GM18858 (cell line): ENCODE data around the gene STRIP2.
"Not testable (repeated sequence)": the region's sequence is repeated elsewhere in the genome, so short reads cannot be mapped to it uniquely, and the experiment has no call there.

Source experiments
- ATAC-seq: cut with Tn5 transposase; IDR thresholded peaks from one replicate; pipeline ENCODE4 v1.9.1; 2021; ENCODE audit not compliant: unreplicated experiment

STRIP2 gene

GRCh38 chr7:129493555-129493954, 59.3 kb downstream of the STRIP2 start:
- ATAC-seq: no peak

GRCh38 chr7:129494041-129494440, 59.8 kb downstream of the STRIP2 start:
- peak; percentile 89 for ATAC-seq

GRCh38 chr7:129495987-129496386, 61.8 kb downstream of the STRIP2 start:
- no peak for ATAC-seq

DNA sequence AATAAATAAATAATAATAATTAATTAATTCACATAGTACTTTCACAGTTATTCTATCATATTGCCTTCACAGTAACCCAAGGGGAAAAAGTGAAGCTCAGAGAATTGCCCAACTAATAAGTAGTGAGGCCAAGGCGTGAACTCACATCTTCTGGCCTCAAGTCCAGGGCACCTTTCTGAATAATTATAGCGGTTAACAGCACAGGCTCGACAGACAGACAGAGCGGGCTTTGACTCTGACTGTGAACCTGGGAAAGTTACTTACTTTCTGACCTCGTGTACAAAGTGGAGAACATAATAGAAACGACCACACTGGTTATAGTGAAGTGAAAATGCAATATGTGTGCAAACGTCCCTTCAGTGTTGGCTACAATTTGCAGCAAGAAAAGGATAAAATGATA, 62.4 kb downstream of the STRIP2 start:
- no peak for ATAC-seq

- ATAC-seq: no peak
These were observed 62.9 kb downstream of the STRIP2 start for GRCh38 chr7:129497156-129497555.

DNA sequence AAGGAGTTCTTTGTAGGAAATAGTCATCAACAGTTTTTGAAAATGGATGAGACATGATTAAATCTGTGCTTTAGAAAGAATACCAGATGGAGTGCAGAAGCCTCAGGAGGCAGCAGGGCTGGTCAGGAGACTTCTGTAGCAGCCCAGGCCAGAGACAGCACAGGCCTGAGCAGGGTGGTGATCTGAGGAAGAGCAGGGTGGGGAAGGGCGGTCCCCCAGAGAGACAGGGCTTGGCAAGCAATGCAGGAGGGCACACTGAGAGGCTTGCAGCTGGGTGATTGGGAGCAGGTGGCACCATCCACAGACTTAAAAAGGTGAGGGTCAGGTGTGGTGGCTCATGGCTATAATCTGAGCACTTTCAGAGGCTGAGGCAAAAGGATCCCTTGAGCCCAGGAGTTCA, 63.8 kb downstream of the STRIP2 start:
- no peak for ATAC-seq

- no peak for ATAC-seq
These were observed 65.8 kb downstream of the STRIP2 start for GRCh38 chr7:129499999-129500398.

GRCh38 chr7:129501760-129502707, 67.8 kb downstream of the STRIP2 start, which contains the start of gene SMKR1:
Gene SMKR1 (plus strand): TSS chr7:129502531. CDS start chr7:129502825, 294 bp downstream.
- peak; percentile 88 for ATAC-seq

DNA sequence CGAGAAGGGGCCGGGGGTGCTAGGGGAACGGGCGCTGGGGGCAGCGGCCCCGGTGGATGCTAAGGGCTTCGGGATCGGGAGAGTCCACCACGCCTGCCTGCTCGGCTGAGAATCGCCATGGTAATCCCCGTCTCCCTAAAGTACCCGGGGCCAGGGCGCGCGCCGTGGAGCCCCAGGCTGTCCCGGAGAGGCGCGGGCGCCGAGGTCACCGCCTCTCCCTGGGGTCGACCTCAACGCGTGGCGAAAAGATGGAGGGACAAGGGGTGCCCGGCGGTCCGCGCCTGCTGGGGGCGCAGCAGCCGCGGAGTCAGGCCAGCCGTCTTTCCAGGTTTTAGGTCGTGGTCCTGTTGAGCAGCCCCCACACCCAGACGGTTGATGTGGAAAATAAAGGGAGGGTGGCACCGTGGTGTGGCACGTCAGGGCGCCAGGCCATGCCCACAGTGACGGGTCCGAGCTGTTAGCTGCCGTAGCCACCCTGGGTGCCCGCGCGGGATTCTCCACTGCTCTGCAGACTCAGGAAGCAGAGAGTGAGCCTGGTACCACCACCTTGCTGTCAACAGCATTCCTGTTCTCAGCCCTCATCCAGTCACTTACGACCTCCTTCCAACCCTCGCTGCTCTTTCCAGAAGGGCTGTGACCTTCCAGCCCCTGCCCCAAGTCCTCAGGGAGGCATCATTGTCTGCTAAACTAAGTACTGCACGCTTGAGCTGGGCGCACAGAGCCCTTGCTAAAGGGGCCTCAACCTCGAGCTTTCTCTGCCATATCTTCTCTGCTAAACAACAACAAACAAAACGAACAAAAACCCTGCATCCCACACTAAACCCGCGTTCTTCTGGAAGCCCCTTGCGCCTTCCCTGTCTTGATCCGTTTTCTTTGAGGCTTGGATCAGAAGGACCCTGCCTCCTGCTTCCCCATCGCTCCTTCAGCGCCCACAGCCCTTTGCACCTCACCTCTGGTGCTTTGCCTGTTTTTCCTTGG, 68.8 kb downstream of the STRIP2 start:
- peak; percentile 11 for ATAC-seq

DNA sequence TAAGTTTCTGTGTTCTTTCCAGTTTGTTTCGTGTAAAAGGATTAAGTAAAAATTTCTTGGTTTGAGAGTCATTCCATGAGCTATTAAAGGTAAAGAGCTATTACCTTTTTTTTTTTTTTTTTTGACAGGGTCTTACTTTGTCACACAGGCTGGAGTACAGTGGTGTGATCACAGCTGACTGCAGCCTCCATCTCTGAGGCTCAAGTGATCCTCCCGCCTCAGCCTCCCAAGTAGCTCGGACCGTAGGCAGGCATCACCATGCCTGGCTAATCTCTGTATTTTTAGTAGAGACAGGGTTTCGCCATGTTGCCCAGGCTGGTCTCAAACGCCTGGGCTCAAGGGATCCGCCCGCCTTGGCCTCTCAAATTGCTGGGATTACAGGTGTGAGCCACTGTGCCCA, 69.5 kb downstream of the STRIP2 start:
- ATAC-seq: no peak

- ATAC-seq: no peak
These were observed 78.0 kb downstream of the STRIP2 start for GRCh38 chr7:129512192-129512591.

GRCh38 chr7:129513546-129513945, 79.3 kb downstream of the STRIP2 start:
- ATAC-seq: no peak

GRCh38 chr7:129514683-129515082, 80.5 kb downstream of the STRIP2 start:
- no peak for ATAC-seq

GRCh38 chr7:129515381-129515780, 81.1 kb downstream of the STRIP2 start:
- ATAC-seq: no peak

DNA sequence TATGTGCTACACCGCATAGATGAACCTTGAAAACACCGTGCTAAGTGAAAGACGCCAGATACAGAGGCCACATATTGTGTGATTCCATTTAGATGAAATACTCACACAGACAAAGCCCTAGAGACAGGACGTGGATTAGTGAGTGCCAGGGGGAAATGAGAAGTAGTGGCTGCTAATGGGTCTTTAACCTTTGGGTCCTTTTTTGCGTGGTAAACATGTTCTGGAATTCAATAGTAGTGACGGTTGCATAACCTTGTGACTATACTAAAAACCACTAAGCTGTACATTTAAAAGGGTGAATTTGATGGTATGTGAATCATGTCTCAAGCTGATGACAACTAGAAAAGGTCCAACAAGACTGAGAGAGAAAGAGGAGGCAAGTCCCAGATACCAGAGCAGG, 83.7 kb downstream of the STRIP2 start:
- ATAC-seq: no peak

- ATAC-seq: no peak
These were observed 85.2 kb downstream of the STRIP2 start for GRCh38 chr7:129519464-129519863.

GRCh38 chr7:129522088-129522970, 88.1 kb downstream of the STRIP2 start:
- ATAC-seq: no peak

DNA sequence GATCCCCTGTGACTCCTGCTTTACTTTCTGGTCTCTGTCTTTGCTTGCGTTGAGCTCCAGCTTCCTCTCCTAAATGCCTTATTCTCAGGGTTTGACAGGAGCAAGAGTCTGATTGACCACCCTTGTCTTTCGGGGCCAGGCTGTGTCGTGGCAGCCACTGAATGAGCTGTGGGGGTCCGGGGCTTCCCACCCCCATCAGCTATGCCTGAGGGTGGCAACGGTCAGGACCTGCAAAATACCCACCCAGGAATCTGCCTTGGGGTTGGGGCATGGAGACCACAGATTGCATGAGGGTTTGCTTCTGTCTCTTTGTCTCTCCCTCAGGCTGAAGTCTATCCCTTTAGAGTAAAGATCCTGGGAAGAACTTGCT, 88.7 kb downstream of the STRIP2 start:
- ATAC-seq: no peak

DNA sequence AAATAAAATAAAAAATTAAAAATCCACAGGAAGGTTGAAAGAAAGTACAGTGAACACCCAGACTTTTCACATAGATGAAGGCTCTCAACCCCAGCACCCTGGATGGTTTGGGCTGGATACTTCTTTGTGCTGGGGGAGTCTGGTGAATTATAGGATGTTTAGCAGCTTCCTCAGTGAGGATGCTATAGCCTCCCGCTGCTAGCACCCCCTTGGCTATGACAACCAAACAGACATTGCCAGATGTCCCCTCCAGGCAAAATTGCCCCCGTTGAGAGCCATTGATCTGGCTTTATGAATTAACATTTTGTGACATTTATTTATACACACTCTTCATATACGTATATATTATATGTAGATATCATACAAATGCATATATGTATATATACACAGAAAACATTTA, 89.7 kb downstream of the STRIP2 start:
- no peak for ATAC-seq

DNA sequence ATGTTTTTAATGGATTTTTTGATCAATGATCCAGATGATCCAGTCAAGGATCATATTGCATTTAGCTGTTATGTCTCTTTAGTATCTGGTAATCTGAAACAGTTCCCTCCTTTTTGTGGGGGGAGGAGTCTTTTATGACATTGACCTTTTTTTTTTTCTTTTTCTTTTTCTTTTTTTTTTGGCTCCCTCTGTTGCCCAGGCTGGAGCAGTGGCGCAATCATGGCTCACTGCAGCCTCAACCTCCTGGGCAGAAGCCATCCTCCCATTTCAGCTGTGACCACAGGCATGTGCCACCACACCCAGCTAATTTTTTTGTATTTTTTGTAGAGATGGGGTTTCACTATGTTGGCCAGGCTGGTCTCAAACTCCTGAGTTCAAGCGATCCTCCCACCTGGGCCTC, 90.2 kb downstream of the STRIP2 start:
- not testable (repeated sequence) for ATAC-seq
